OCI-LY7 (cell line): ENCODE measurements around the gene ADAMTS20. TPM values are rescaled to one million over a fixed set of nuclear protein-coding genes. Genes with fewer than 3 reads are reported as not detected.

ENCODE experiments used
- BruUV-seq: library from RNA; stranded (reverse); fragments of 400-500 nt; replicated peaks from 2 replicates; lab custom pipeline; 2021; lab: Mats Ljungman, UMichigan
- CTCF ChIA-PET: fragments of 300-600 bp; sonication (Branson Sonifier 250); formaldehyde crosslinking; loops from one replicate; lab custom pipeline; 2022; ENCODE audit warnings: antibody characterized with exemption; ENCODE audit not compliant: unreplicated experiment; lab: Charles Lee
- POLR2A ChIA-PET: fragments of 300-600 bp; sonication (Branson Sonifier 250); formaldehyde crosslinking; loops from one replicate; lab custom pipeline; 2022; ENCODE audit warnings: antibody characterized with exemption; lab: Charles Lee
- DNase-seq: peaks from one replicate; pipeline ENCODE4 v3.0.0-alpha.2; 2015; ENCODE audit warnings: low spot score
- H2AFZ ChIP-seq: fragments of 200-600 bp; sonication (generic), shearing (Covaris generic); 2 replicates; pipeline ENCODE4 v1.6.1; 2014; ENCODE audit warnings: mild to moderate bottlenecking, antibody characterized with exemption, low read length, moderate library complexity
- H3K27ac ChIP-seq: fragments of 200-600 bp; sonication (generic); 2 replicates; pipeline ENCODE4 v1.5.1; 2014; ENCODE audit warnings: mixed run types, low read depth, mild to moderate bottlenecking, moderate library complexity, low read length, inconsistent platforms; ENCODE audit not compliant: poor library complexity, severe bottlenecking
- H3K36me3 ChIP-seq: fragments of 200-600 bp; sonication (generic); 2 replicates; pipeline ENCODE4 v1.6.1; 2014; ENCODE audit warnings: mild to moderate bottlenecking, antibody characterized with exemption, low read length, moderate library complexity, mixed read lengths; ENCODE audit not compliant: insufficient read depth
- H3K4me1 ChIP-seq: fragments of 200-600 bp; sonication (generic); 2 replicates; pipeline ENCODE4 v1.5.1; 2014; ENCODE audit warnings: mild to moderate bottlenecking, low read length; ENCODE audit not compliant: insufficient read depth, poor library complexity, severe bottlenecking
- H3K4me2 ChIP-seq: fragments of 200-600 bp; sonication (generic); 2 replicates; pipeline ENCODE4 v1.6.1; 2014; ENCODE audit warnings: mild to moderate bottlenecking, low read length
- H3K4me3 ChIP-seq: fragments of 200-600 bp; sonication (generic); 2 replicates; pipeline ENCODE4 v1.5.1; 2014; ENCODE audit warnings: mild to moderate bottlenecking, low read depth, low read length; ENCODE audit not compliant: poor library complexity, severe bottlenecking
- H3K79me2 ChIP-seq: fragments of 200-600 bp; sonication (generic); 2 replicates; pipeline ENCODE4 v1.6.1; 2016; ENCODE audit warnings: low read depth, mild to moderate bottlenecking, low read length, moderate library complexity, mixed read lengths; ENCODE audit not compliant: insufficient read depth
- H3K9me2 ChIP-seq: fragments of 200-600 bp; sonication (generic); 2 replicates; pipeline ENCODE4 v1.6.1; 2016; ENCODE audit warnings: mild to moderate bottlenecking, low read length, mixed read lengths; ENCODE audit not compliant: insufficient read depth
- H3K9me3 ChIP-seq: fragments of 200-600 bp; sonication (generic); 2 replicates; pipeline ENCODE4 v1.6.1; 2014; ENCODE audit warnings: mild to moderate bottlenecking, mixed run types, low read length, mixed read lengths
- H4K20me1 ChIP-seq: fragments of 200-600 bp; sonication (generic); 2 replicates; pipeline ENCODE4 v1.6.1; 2014; ENCODE audit warnings: mild to moderate bottlenecking, antibody characterized with exemption, low read length, moderate library complexity, mixed read lengths; ENCODE audit not compliant: insufficient read depth
- EZH2phosphoT487 ChIP-seq: fragments of 200-600 bp; sonication (generic); IDR thresholded peaks from 2 replicates; pipeline ENCODE4 v1.6.1; 2018; ENCODE audit warnings: low read depth, borderline replicate concordance, mild to moderate bottlenecking, mixed run types, antibody characterized with exemption, low read length, moderate library complexity, mixed read lengths
- intact Hi-C: fragments of 100-400 bp; cut with micrococcal nuclease; formaldehyde crosslinking; loops from one replicate; pipeline ENCODE4 v1.10.0; 2022; ENCODE audit not compliant: unreplicated experiment
- total RNA-seq, 2 experiments: library from RNA; depleted of rRNA in 1 of 2; stranded (reverse); fragments of >200 nt in 1 of 2; shearing (Covaris generic) in 1 of 2; gene quantifications; 2 replicates each; pipeline ENCODE4 v1.2.3, GENCODE V29; 2014 to 2022
- TF ChIP-seq, protein P1 (sequence below): fragments of 200-600 bp; sonication (generic); conservative IDR thresholded peaks from 2 replicates; pipeline ENCODE4 v1.5.1; 2014; ENCODE audit warnings: mild to moderate bottlenecking, antibody characterized with exemption, low read length, moderate library complexity, mixed read lengths

Gene ADAMTS20
- total RNA-seq, 2 experiments from 2014 or later: not detected

- DNase-seq: no peak
- H3K4me2 ChIP-seq: no peak overlapping the region
- no peak overlapping the region for H2AFZ ChIP-seq
These were observed 69.5 kb downstream of the ADAMTS20 start for GRCh38 chr12:43482311-43483085.

DNA sequence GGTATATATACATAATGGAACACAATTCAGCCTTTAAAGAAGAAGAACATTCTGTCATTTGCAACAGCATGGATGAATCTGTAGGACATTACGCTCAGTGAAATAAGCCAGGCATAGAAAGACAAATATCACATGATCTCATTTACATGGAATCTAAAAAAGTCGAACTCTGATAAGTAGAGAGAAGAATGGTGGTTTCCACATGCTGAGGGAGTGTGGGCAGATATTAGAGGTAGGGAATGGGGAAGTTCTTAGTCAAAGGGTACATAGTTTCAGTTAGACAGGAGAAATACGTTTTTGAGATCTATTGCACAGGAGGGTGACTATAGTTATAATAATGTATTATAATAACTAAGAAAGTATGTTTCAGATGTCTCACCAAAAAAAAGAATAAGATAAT lies 71.4 kb downstream of the ADAMTS20 start:
- Histone ChIP-seq H2AFZ (no peak overlapping the region), H3K9me3 (no peaks in the 10 kb centered on the region), H3K79me2 (no peaks in the 10 kb centered on the region), H4K20me1 (no peaks in the 10 kb centered on the region), H3K4me2 (no peak overlapping the region), H3K36me3 (no peaks in the 10 kb centered on the region), H3K4me3 (no peak overlapping the region), H3K27ac (no peak overlapping the region), H3K4me1 (no peaks in the 10 kb centered on the region), H3K9me2 (no peaks in the 10 kb centered on the region)
- ChIA-PET POLR2A (no interaction called here), CTCF (no interaction called here)
- intact Hi-C loops: no loop called here
- BruUV-seq: no TSS peak
- TF ChIP-seq, protein P1, sequence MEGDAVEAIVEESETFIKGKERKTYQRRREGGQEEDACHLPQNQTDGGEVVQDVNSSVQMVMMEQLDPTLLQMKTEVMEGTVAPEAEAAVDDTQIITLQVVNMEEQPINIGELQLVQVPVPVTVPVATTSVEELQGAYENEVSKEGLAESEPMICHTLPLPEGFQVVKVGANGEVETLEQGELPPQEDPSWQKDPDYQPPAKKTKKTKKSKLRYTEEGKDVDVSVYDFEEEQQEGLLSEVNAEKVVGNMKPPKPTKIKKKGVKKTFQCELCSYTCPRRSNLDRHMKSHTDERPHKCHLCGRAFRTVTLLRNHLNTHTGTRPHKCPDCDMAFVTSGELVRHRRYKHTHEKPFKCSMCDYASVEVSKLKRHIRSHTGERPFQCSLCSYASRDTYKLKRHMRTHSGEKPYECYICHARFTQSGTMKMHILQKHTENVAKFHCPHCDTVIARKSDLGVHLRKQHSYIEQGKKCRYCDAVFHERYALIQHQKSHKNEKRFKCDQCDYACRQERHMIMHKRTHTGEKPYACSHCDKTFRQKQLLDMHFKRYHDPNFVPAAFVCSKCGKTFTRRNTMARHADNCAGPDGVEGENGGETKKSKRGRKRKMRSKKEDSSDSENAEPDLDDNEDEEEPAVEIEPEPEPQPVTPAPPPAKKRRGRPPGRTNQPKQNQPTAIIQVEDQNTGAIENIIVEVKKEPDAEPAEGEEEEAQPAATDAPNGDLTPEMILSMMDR: no peak
- no peak for TF ChIP-seq EZH2phosphoT487
- DNase-seq: no peak

More at GRCh38 chr12:43482311-43483085, 69.5 kb downstream of the ADAMTS20 start:
- Histone ChIP-seq H3K36me3 (no peaks in the 10 kb centered on the region), H3K27ac (no peak overlapping the region), H4K20me1 (no peaks in the 10 kb centered on the region), H3K4me3 (no peak overlapping the region), H3K9me3 (no peaks in the 10 kb centered on the region), H3K4me1 (no peaks in the 10 kb centered on the region), H3K79me2 (no peaks in the 10 kb centered on the region), H3K9me2 (no peaks in the 10 kb centered on the region)
- ChIA-PET POLR2A (interaction anchor here (0.7 kb wide), 1 partner anchor 13 kb away, joined by 3 read pairs; no protein-coding TSS in a partner anchor), CTCF (no interaction called here)
- BruUV-seq: no TSS peak
- intact Hi-C loops: no loop called here
- TF ChIP-seq, protein P1: no peak
- TF ChIP-seq EZH2phosphoT487: no peak

DNA sequence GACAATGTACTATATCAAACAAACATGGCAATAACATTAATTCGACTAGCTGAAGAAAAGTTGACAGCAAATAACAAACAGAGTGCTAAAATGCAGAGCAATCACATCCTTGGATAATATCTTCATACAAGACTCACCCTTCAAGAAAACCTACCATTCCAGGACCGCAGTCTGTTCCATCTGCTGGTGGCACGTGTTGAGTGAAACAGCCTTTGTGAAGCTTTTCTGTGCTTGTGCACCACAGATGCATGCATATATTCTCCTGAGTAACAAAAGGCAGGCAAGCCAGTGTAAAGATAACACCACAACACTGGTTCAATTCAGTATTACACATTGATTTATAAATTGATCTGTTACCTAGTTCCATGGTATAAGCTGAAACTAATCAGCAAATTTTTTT lies 89.3 kb downstream of the ADAMTS20 start:
- TF ChIP-seq EZH2phosphoT487: no peak
- TF ChIP-seq, protein P1: no peak
- no peaks in the 10 kb centered on the region for H3K9me3 ChIP-seq
- H3K4me3 ChIP-seq: no peak overlapping the region
- no peak for DNase-seq
- no peaks in the 10 kb centered on the region for H3K4me1 ChIP-seq
- H4K20me1 ChIP-seq: no peaks in the 10 kb centered on the region
- no peaks in the 10 kb centered on the region for H3K36me3 ChIP-seq
- CTCF ChIA-PET: no interaction called here
- H2AFZ ChIP-seq: no peak overlapping the region
- BruUV-seq: no TSS peak
- H3K4me2 ChIP-seq: no peak overlapping the region
- no peak overlapping the region for H3K27ac ChIP-seq
- POLR2A ChIA-PET: no interaction called here
- intact Hi-C loops: no loop called here
- H3K9me2 ChIP-seq: no peaks in the 10 kb centered on the region
- no peaks in the 10 kb centered on the region for H3K79me2 ChIP-seq
